ENCODE data around the gene SARS1. TPM values are rescaled to one million over a fixed set of nuclear protein-coding genes. Genes with fewer than 3 reads are reported as not detected.
A peak's percentile ranks its signal among the peaks of the same experiment; 100 is the strongest.

The SARS1 gene
- polyA plus RNA-seq, 6 donors from 2014 or later, result 72.7 to 139 (median 105) TPM

DNA sequence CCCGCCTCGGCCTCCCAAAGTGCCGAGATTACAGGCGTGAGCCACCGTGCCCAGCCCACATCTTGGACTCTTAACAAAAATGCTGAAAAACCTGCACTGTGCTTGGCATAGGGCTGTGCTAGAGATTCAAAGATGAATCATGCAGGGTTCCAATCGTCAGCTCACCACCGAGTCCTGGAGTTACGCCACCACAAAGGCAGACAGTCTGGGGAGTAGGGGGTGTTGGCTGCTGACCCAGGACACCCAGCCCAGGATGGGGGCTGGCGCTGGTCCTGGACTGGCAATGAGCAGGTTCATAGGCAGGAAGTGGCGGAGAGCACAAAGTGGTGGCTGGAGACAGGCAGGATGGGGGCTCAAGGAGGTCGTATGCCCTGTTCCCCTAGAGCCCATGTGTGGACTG, 53.2 kb downstream of the SARS1 start:
- no peak for ATAC-seq (ENCODE audit: low read depth in 2 of 2)
- no peak overlapping the region for H3K4me3 Mint-ChIP-seq
- no peaks in the 10 kb centered on the region for H3K9me3 Mint-ChIP-seq
- no peak overlapping the region for H3K27ac Mint-ChIP-seq
- peaks cover 3 to 10% (median 4%) of the 10 kb centered on the region in 3 donors for H3K4me1 Mint-ChIP-seq
- no peak for DNase-seq
- H3K36me3 Mint-ChIP-seq, result no peaks in the 10 kb centered on the region
- H3K27me3 Mint-ChIP-seq, result peaks cover 0 to 10% (median 8%) of the 10 kb centered on the region in 3 donors

DNA sequence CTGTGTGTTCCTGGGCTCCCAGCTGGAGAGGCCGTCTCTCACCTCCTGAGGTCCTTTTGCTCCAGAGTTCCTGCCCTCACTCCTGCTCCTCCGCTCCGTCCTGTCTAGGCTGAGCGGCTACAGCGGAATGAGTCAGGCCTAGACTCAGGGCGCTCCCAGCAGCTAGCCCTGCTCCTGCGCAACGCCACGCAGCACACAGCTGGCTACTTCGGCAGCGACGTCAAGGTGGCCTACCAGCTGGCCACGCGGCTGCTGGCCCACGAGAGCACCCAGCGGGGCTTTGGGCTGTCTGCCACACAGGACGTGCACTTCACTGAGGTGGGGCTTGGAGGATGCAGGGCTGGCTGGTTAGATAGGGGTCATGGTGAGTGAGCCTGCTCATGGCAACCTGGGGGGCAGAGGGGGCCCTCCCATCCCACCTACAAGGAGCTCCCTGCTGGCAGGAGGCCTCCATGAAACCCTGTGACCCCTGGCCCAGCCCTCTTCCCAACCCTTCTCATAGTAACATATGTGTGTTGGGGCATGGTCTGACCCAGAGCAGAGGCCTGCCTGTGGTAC, 54.1 kb downstream of the SARS1 start:
- Mint-ChIP-seq H3K4me3 (no peak overlapping the region), H3K27me3 (peaks cover 0 to 15% (median 8%) of the 10 kb centered on the region in 3 donors), H3K27ac (no peak overlapping the region), H3K9me3 (no peaks in the 10 kb centered on the region), H3K4me1 (peaks cover 3 to 10% (median 4%) of the 10 kb centered on the region in 3 donors), H3K36me3 (no peaks in the 10 kb centered on the region)
- DNase-seq, result no peak
- ATAC-seq (ENCODE audit: low read depth in 2 of 2), result no peak

DNA sequence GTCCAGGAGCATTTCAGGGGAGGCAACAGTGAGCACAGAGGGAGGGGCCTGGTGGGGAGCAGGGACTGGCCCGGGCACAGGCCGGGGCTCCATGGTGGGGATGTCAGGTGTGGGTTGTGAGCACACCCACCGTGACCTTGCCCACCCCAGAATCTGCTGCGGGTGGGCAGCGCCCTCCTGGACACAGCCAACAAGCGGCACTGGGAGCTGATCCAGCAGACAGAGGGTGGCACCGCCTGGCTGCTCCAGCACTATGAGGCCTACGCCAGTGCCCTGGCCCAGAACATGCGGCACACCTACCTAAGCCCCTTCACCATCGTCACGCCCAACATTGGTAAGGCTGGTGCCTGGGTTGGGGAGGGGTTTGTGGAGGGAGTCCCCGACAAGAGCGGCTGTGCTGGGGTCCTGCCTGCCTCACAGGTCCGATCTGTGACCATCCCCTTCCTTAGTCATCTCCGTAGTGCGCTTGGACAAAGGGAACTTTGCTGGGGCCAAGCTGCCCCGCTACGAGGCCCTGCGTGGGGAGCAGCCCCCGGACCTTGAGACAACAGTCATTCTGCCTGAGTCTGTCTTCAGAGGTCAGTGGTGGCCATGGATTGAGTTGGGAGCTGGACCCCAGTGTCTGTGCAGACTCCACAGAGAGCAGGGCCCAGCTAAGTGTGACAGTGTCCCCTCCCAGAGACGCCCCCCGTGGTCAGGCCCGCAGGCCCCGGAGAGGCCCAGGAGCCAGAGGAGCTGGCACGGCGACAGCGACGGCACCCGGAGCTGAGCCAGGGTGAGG, 54.9 kb downstream of the SARS1 start:
- DNase-seq (no peak), ATAC-seq (ENCODE audit: low read depth in 2 of 2) (no peak)
- Mint-ChIP-seq H3K36me3 (no peaks in the 10 kb centered on the region), H3K27ac (no peak overlapping the region), H3K4me1 (peaks cover 0 to 3% (median 1%) of the 10 kb centered on the region in 3 donors), H3K9me3 (no peaks in the 10 kb centered on the region), H3K4me3 (no peak overlapping the region), H3K27me3 (peaks cover 0 to 11% (median 5%) of the 10 kb centered on the region in 3 donors)

DNA sequence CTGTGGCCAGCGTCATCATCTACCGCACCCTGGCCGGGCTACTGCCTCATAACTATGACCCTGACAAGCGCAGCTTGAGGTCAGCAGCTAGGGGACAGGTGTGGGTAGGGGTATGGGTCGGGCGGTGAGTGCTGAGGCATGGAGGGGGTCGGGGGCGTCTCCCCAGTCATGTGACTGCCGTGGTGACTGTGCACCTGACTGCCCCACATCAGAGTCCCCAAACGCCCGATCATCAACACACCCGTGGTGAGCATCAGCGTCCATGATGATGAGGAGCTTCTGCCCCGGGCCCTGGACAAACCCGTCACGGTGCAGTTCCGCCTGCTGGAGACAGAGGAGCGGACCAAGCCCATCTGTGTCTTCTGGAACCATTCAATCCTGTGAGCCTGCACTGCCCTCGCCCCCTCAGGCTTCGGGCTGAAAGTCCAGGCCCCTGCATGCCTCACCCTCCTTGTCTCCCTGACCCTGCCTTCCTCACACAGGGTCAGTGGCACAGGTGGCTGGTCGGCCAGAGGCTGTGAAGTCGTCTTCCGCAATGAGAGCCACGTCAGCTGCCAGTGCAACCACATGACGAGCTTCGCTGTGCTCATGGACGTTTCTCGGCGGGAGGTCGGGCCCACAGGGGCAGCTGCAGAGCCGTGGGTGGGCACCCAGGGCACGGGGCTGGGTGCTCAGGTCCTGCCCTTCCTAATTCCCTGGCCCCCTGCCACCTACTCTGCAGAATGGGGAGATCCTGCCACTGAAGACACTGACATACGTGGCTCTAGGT, 55.7 kb downstream of the SARS1 start:
- peaks cover 0 to 7% (median 0%) of the 10 kb centered on the region in 3 donors for H3K4me1 Mint-ChIP-seq

DNA sequence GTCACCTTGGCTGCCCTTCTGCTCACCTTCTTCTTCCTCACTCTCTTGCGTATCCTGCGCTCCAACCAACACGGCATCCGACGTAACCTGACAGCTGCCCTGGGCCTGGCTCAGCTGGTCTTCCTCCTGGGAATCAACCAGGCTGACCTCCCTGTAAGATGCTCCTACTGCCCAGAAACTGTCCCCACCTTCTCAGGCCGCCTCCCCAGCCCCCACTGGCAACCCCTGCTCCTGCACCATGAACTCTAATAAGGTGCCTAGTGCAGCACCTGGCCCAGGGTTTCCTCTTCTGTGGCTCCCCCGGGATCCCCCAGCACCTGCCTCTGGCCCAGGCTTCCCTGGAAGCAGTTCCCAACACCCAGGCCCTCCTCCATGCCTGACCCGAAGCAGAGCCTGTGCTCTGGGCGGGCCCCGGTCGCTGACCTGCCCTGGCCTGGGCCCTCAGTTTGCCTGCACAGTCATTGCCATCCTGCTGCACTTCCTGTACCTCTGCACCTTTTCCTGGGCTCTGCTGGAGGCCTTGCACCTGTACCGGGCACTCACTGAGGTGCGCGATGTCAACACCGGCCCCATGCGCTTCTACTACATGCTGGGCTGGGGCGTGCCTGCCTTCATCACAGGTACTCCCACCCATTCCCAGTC, 56.4 kb downstream of the SARS1 start:
- ATAC-seq (ENCODE audit: low read depth in 2 of 2), result no peak
- H3K4me3 Mint-ChIP-seq, result no peak overlapping the region
- H3K4me1 Mint-ChIP-seq, result peaks cover 0 to 7% (median 0%) of the 10 kb centered on the region in 3 donors
- no peak for DNase-seq
- no peaks in the 10 kb centered on the region for H3K9me3 Mint-ChIP-seq
- H3K27ac Mint-ChIP-seq, result peak overlapping the region in 2 of 6 donors; percentile 59 to 91
- no peaks in the 10 kb centered on the region for H3K36me3 Mint-ChIP-seq
- peaks cover 4 to 16% (median 16%) of the 10 kb centered on the region in 3 donors for H3K27me3 Mint-ChIP-seq

More for the DNA sequence above, 55.7 kb downstream of the SARS1 start:
- Mint-ChIP-seq H3K4me3 (no peak overlapping the region), H3K27ac (no peak overlapping the region), H3K27me3 (peaks cover 4 to 10% (median 9%) of the 10 kb centered on the region in 3 donors), H3K9me3 (no peaks in the 10 kb centered on the region), H3K36me3 (no peaks in the 10 kb centered on the region)
- DNase-seq (no peak), ATAC-seq (ENCODE audit: low read depth in 2 of 2) (no peak)

DNA sequence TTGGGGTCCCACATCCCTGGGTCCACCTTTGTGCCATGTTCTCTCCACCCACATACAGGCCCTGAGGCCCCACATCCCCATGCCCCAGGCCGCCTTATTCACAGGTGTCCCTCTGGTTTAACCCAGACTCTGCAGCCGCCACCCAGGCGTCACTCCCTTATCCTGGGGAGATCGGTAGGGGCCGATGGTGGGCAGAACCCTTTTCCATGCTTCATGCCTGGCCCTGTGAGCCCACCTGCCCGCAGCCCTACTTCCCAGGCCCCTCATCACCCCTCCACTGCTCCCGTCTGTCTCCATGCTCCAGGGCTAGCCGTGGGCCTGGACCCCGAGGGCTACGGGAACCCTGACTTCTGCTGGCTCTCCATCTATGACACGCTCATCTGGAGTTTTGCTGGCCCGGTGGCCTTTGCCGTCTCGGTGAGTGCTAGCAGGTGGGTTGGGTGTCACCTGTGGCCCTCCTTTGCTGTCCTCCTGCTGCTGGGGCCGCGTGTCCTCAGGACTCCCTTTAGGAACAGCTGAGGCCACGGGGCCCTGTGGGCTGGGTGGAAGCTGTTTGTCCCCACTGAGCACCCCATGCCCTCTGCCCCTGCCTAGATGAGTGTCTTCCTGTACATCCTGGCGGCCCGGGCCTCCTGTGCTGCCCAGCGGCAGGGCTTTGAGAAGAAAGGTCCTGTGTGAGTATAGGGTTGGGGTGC, 57.1 kb downstream of the SARS1 start:
- no peak overlapping the region for H3K27ac Mint-ChIP-seq
- no peak for DNase-seq
- H3K4me3 Mint-ChIP-seq, result no peak overlapping the region
- no peak for ATAC-seq (ENCODE audit: low read depth in 2 of 2)
- no peaks in the 10 kb centered on the region for H3K9me3 Mint-ChIP-seq
- peaks cover 0 to 7% (median 0%) of the 10 kb centered on the region in 3 donors for H3K4me1 Mint-ChIP-seq
- peaks cover 4 to 19% (median 16%) of the 10 kb centered on the region in 3 donors for H3K27me3 Mint-ChIP-seq
- H3K36me3 Mint-ChIP-seq, result no peaks in the 10 kb centered on the region

DNA sequence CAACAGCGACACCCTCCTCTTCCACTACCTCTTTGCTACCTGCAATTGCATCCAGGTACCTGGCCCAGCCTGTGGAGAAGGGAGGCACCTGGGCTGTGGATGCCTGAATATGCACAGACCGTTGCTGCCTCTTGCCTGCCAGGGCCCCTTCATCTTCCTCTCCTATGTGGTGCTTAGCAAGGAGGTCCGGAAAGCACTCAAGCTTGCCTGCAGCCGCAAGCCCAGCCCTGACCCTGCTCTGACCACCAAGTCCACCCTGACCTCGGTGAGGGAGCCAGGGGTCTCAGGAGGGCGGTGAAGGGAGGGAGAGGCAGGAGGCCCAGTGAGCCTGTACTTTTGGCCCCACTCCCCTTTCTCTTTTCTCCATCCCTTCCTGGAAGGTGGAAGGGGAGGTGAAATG, 57.7 kb downstream of the SARS1 start:
- H3K27ac Mint-ChIP-seq, result no peak overlapping the region
- ATAC-seq (ENCODE audit: low read depth in 2 of 2), result no peak
- no peak for DNase-seq

DNA sequence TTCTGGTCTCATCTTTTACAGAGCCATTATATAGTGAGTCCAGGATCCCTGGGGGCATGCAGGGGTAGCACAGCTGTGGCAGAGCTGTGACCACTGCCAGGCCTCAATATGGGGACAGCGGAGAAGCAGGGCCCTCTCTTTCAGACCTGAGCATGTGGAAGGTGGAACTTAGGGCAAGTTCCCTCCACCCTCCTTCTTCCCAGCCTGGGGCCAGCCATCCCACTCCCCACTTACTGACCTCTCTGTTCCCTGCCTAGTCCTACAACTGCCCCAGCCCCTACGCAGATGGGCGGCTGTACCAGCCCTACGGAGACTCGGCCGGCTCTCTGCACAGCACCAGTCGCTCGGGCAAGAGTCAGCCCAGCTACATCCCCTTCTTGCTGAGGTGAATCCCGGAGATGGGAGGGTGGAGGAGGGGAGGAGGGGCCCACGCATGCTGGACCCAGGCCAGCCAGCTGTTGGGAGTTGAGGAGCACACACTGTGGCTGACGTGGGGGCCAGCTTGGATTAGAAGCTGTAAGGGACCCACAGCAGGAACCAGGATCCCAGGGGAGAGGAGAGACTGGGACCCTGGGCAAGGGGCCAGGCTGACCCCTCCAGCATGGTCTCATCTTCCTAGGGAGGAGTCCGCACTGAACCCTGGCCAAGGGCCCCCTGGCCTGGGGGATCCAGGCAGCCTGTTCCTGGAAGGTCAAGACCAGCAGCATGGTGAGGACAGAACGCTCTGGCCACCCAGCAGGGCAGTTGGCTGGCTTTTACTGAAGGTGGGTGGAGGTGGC, 58.5 kb downstream of the SARS1 start:
- Mint-ChIP-seq H3K36me3 (no peaks in the 10 kb centered on the region), H3K4me3 (no peak overlapping the region), H3K27me3 (peaks cover 4 to 19% (median 16%) of the 10 kb centered on the region in 3 donors), H3K27ac (no peak overlapping the region), H3K9me3 (no peaks in the 10 kb centered on the region), H3K4me1 (peaks cover 2 to 7% (median 3%) of the 10 kb centered on the region in 3 donors)
- no peak for ATAC-seq (ENCODE audit: low read depth in 2 of 2)
- no peak for DNase-seq

More for the DNA sequence above, 57.7 kb downstream of the SARS1 start:
- H3K36me3 Mint-ChIP-seq, result no peaks in the 10 kb centered on the region
- H3K27me3 Mint-ChIP-seq, result peaks cover 4 to 19% (median 16%) of the 10 kb centered on the region in 3 donors
- no peaks in the 10 kb centered on the region for H3K9me3 Mint-ChIP-seq
- no peak overlapping the region for H3K4me3 Mint-ChIP-seq
- peaks cover 0 to 7% (median 0%) of the 10 kb centered on the region in 3 donors for H3K4me1 Mint-ChIP-seq

DNA sequence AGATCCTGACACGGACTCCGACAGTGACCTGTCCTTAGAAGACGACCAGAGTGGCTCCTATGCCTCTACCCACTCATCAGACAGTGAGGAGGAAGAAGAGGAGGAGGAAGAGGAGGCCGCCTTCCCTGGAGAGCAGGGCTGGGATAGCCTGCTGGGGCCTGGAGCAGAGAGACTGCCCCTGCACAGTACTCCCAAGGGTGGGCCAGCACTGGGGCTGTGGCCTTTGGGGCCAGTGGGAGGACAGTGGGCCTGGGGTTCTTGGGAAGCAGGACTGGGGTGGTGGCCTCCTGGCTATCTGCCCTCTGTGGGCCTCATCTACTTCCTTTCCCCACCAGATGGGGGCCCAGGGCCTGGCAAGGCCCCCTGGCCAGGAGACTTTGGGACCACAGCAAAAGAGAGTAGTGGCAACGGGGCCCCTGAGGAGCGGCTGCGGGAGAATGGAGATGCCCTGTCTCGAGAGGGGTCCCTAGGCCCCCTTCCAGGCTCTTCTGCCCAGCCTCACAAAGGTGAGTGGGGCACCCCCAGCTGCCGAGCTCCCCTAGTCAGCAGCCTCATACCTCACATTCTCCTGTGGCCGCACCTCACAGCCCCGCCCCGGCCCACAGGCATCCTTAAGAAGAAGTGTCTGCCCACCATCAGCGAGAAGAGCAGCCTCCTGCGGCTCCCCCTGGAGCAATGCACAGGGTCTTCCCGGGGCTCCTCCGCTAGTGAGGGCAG, 59.3 kb downstream of the SARS1 start:
- DNase-seq (no peak), ATAC-seq (ENCODE audit: low read depth in 2 of 2) (no peak)
- Mint-ChIP-seq H3K27me3 (peaks cover 4 to 19% (median 16%) of the 10 kb centered on the region in 3 donors), H3K27ac (no peak overlapping the region), H3K9me3 (no peaks in the 10 kb centered on the region), H3K36me3 (no peaks in the 10 kb centered on the region), H3K4me1 (peaks cover 5 to 7% (median 7%) of the 10 kb centered on the region in 3 donors), H3K4me3 (no peak overlapping the region)

DNA sequence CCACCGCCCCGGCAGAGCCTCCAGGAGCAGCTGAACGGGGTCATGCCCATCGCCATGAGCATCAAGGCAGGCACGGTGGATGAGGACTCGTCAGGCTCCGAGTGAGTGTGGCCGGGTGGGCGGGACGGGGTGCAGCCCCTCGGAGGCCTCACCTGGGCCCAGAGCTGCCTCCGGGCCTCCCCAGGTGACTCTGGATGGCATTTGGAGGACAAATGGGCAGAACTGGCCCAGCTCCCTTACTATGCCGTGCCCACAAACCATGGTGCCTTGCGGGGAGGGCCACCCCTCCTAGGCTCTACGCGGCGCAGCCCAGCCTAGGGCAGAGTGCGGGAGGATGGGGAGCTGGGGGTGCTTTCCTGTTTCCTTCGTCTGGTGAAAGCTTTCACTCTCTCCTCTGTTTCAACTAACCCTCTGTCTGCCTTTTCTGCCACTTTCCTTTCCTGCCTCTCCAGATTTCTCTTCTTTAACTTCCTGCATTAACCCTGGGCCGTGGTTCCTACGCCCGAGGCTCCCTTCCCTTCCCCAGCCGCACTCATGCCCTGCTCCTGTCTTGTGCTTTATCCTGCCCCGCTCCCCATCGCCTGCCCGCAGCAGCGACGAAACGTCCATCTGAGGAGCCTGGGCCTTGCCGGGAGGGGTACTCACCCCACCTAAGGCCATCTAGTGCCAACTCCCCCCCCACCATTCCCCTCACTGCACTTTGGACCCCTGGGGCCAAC, 60.0 kb downstream of the SARS1 start:
- Mint-ChIP-seq H3K36me3 (no peaks in the 10 kb centered on the region), H3K4me3 (no peak overlapping the region), H3K27ac (no peak overlapping the region), H3K27me3 (peaks cover 4 to 19% (median 16%) of the 10 kb centered on the region in 3 donors), H3K4me1 (peaks cover 5 to 7% (median 7%) of the 10 kb centered on the region in 3 donors), H3K9me3 (no peaks in the 10 kb centered on the region)
- DNase-seq, result no peak
- no peak for ATAC-seq (ENCODE audit: low read depth in 2 of 2)

Data from naive B cell (primary cell).